ENCODE measurements around the gene AGRN.

AGRN gene

DNA sequence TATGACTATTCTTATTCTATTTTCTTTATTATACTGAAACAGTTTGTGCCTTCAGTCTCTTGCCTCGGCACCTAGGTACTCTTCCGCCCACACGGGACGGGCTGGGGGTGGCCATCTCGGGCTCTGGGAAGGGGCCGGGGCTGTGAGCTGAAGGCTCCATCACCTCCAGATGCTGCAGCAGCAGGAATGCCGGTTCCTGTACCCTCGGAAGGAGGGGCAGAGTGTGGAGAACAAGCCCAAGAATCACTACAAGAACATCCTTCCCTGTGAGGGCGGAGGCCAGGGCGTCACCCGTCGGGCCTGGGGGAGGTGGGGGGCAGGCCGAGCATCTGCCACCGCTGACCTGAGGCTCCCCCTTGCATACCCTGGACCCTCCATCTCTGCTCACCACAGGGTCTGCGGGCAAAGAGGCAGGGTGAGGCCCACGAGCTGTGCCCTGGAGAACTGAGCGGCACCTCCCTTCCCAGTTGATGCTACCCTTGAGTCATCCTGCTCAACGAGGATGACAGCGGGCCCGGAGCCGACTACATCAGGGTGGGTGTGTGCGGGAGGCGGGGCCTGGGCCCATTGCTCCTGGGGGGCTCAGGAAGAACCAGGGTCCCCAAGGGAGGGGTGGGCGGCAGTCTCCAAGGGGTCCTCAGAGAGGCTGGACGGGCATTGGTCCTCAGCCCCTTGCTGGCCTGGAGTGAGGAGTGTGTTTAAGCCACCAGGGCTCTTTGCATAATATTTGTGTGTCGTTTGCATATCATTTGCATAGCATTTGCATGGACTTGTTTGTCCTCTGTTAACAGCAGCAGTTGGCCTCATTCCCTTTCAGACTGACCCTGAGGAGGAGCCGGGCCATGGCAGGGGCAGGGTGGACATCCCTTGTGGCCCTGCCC is 46.7 kb downstream of the AGRN start:
- TF ChIP-seq, protein P1, sequence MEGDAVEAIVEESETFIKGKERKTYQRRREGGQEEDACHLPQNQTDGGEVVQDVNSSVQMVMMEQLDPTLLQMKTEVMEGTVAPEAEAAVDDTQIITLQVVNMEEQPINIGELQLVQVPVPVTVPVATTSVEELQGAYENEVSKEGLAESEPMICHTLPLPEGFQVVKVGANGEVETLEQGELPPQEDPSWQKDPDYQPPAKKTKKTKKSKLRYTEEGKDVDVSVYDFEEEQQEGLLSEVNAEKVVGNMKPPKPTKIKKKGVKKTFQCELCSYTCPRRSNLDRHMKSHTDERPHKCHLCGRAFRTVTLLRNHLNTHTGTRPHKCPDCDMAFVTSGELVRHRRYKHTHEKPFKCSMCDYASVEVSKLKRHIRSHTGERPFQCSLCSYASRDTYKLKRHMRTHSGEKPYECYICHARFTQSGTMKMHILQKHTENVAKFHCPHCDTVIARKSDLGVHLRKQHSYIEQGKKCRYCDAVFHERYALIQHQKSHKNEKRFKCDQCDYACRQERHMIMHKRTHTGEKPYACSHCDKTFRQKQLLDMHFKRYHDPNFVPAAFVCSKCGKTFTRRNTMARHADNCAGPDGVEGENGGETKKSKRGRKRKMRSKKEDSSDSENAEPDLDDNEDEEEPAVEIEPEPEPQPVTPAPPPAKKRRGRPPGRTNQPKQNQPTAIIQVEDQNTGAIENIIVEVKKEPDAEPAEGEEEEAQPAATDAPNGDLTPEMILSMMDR (conservative IDR thresholded peaks at IDR 0.05; ENCODE audit: low read length), result no peak
- no peak for DNase-seq (ENCODE audit: low read depth)
- no peak overlapping the region for H3K4me3 ChIP-seq (ENCODE audit: low read length)

DNA sequence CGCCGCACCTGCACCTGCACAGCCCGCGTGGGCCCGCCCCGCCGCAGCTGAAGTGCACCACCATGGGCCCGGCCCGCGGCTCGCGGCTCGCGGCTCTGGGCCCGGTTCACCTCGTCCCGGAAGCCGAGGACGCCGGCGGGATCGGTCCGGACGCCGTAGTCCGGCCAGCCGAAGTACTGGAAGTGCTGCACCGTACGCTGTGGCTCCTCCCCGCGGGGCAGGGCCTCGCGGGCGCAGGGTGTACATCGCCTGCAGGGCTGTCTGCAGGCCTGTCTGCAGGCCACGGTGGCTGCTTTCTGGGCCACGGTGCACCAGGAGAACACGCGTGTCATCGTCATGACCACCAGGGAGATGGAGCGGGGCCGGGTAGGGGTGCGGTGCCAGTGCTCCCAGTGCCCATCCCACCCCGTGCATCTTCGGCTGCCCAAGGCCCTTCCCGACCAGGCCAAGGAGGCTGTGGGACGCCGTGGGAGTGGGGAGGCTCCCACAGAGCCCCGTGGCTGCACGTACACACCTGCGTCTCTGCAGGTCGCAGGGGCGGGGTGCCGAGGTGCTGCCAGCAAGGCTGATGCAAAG is 47.5 kb downstream of the AGRN start:
- H3K4me3 ChIP-seq (ENCODE audit: low read length), result no peak overlapping the region
- no peak for DNase-seq (ENCODE audit: low read depth)
- TF ChIP-seq, protein P1 (conservative IDR thresholded peaks at IDR 0.05; ENCODE audit: low read length), result no peak

DNA sequence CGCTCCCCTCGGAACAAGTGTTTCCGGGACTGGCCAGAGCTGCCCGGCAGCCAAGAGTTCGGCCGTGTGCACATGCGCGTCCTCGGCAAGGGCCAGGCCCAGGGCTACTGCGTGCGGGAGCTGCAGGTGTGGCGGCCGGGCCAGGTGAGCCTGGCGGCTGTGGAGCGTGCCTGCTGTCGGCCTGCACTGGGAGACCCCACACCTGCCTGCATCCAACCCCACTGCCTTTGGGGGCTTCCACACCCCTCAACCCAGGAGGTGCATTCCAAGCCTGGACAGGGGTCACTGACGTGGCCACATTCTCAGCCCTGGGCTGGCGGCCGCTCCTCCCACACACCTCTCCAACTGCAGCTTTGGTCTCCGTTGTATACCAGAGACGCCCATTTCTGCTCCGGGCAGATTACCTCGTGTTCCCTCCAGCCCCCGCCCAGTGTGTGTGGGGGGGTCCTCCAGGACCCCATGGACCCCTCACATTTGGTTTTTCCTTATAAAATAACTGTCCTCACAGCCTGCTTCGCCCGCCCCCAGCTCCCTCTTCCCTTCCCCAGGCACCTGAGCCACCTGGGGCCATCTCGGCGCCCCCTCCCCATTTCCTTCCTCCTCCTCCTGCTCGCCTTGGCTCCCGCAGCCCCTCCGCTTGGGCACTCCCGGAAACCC is 48.1 kb downstream of the AGRN start:
- DNase-seq (ENCODE audit: low read depth), result no peak
- H3K4me3 ChIP-seq (ENCODE audit: low read length), result no peak overlapping the region
- TF ChIP-seq, protein P1 (conservative IDR thresholded peaks at IDR 0.05; ENCODE audit: low read length), result no peak

DNA sequence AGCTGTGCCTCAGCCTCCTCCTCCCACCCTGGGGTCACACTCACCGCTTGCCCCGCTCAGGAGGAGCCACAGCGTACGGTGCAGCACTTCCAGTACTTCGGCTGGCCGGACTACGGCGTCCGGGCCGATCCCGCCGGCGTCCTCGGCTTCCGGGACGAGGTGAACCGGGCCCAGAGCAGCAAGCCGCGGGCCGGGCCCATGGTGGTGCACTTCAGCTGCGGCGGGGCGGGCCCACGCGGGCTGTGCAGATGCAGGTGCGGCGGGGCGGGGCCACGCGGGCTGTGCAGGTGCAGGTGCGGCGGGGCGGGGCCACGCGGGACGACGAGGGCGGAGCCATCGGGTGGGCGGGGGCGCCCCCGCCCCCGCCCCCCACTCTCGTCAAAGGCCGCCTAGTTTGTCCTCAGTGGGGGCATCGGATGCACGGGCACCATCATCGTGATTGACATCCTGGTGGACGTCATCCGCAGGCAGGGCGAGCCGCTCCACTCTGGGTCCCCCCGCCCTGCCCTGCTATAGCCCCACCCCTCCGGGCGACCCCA is 48.7 kb downstream of the AGRN start:
- no peak for DNase-seq (ENCODE audit: low read depth)
- TF ChIP-seq, protein P1 (conservative IDR thresholded peaks at IDR 0.05; ENCODE audit: low read length), result no peak
- peak overlapping the region; percentile 69; the same call in 1 of the 2 replicates for H3K4me3 ChIP-seq (ENCODE audit: low read length)

DNA sequence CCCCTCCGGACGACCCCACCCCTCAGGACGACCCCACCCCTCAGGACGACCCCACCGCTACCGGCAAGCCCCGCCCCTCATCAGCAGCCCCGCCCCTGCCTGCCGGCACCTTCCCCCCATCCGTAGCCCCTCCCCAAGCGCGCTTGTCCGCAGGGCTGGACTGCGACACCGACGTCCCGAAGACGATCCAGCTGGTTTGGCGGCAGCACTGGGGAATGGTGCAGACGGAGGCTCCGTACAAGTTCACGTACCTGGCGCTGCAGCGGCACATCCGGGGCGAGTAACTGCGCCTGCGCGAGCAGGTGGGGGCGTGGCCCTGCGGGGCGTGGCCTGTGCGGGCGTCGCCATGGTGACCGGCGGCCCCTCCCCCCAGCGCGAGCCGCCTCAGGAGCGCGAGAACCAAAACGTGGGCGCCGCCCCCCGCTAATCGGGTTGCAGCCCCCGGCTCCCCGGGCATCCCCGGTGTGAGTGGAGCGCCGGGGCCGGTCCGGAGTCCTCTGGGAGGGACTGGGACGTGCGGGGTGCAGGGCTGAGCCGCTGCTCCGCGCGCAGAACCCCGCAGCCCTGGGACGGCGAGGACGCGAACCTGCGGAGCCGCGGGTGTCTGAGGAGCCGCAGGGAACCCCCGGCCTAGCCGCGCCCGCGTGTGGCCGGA is 49.3 kb downstream of the AGRN start:
- peak overlapping the region; percentile 69 for H3K4me3 ChIP-seq (ENCODE audit: low read length)
- DNase-seq (ENCODE audit: low read depth), result no peak
- TF ChIP-seq, protein P1 (conservative IDR thresholded peaks at IDR 0.05; ENCODE audit: low read length), result no peak

DNA sequence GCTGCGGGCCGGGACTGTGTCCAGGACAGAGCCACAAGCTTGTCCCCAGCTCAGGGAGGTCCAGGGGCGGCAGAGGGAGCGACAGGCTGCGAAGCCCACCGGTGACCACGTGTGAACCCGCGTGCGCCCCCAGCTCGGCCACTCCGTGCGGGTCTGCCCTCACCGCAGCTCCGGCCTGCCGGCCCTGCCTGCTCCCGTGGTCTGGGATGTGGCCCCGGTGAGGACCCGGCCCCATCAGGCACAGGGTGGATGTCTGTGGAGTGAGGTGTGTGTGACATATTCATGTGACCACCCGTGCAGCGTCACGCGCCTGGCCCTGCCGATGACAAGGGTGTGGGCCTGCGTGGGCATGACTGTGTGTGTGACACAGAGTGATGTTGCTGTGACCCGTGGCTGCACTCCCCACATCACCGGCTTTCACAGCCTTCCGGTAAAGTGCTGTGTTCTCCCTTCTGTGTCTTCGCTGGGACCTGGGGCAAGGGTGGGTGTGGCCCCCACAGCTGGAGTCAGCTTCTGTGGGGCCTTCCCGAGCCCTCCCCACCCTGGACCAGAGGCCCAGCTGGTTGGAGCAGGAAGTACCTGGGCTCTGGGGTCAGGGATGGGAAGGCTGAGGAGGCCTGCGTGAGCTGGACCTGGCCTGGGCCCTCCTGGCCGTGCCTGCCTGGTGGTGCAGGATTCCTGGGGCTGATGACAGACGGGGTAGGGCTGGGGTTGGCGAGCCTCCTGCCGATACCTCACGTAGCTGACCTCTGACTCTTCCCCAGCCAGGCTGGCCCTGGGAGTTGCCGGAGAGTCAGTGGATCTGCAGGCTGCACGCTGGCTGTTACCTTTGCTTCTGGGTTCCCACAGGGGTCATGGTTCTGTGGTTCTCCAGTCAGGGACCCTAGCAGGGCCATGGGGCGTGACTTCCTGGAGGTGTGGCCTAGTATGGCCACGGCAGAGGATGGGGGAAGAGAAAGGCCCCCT is 50.1 kb downstream of the AGRN start:
- no peak overlapping the region for H3K4me3 ChIP-seq (ENCODE audit: low read length)
- TF ChIP-seq, protein P1 (conservative IDR thresholded peaks at IDR 0.05; ENCODE audit: low read length), result no peak
- DNase-seq (ENCODE audit: low read depth), result no peak
